Measurements from ENCODE around the gene GRID2.

GRCh38 chr4:93261207-93261606 lies 957.4 kb downstream of the GRID2 start:
- TF ChIP-seq CTCF (IDR thresholded peaks at IDR 0.05): no peak
- no peak for TF ChIP-seq POLR2A (IDR thresholded peaks at IDR 0.05)

All from breast epithelium (tissue), 3 donors.